GM12878 (cell line): ENCODE data around the gene SLC6A7. TPM values are rescaled to one million over a fixed set of nuclear protein-coding genes. Genes with fewer than 3 reads are reported as not detected.

Source experiments
- CEBPZ ChIP-seq: fragments of 150-350 bp; IDR thresholded peaks from 2 replicates; pipeline ENCODE4 v1.6.1; 2016; ENCODE audit warnings: low read depth, low read length
- CHD1 ChIP-seq: IDR thresholded peaks from 2 replicates; pipeline ENCODE4 v1.6.1; 2012; ENCODE audit warnings: low read depth, low read length, improper control_type of control experiment
- ESRRA ChIP-seq: IDR thresholded peaks from 2 replicates; pipeline ENCODE4 v1.6.1; 2012; ENCODE audit warnings: mild to moderate bottlenecking, low read length, improper control_type of control experiment
- HDGF ChIP-seq: fragments of 450-650 bp; IDR thresholded peaks from 2 replicates; pipeline ENCODE4 v1.6.1; 2016; ENCODE audit warnings: antibody characterized with exemption
- PBX3 ChIP-seq: IDR thresholded peaks from 2 replicates; pipeline ENCODE4 v1.6.1; 2011; ENCODE audit warnings: mild to moderate bottlenecking, low read depth, low read length, moderate library complexity; ENCODE audit not compliant: insufficient replicate concordance
- RB1 ChIP-seq: fragments of 450-650 bp; formaldehyde crosslinking; IDR thresholded peaks from 2 replicates; pipeline ENCODE4 v1.6.1; 2017; ENCODE audit warnings: mild to moderate bottlenecking, borderline replicate concordance
- REST ChIP-seq: IDR thresholded peaks from 2 replicates; pipeline ENCODE4 v1.6.1; 2012; ENCODE audit warnings: mild to moderate bottlenecking, low read depth, low read length
- RFX5 ChIP-seq: IDR thresholded peaks from 2 replicates; pipeline ENCODE4 v1.6.1; 2011; ENCODE audit warnings: low read depth, low read length, improper control_type of control experiment
- ZNF687 ChIP-seq: fragments of 450-650 bp; IDR thresholded peaks from 2 replicates; pipeline ENCODE4 v1.6.1; 2017; ENCODE audit warnings: mild to moderate bottlenecking, moderate library complexity
- polyA plus RNA-seq, 11 experiments: library from polyadenylated mRNA; depleted of rRNA in 4 of 11; unstranded in 6 of 11; stranded (reverse) in 5 of 11; fragments of >200 nt; fragmentation: Nextera tagmentation in 4 of 11; fragmentation: Illumina TruSeq in 1 of 11; extraction: Ambion mirVana in 4 of 11; extraction: Trizol in 1 of 11; gene quantifications; 1 replicate in 1 of 11; 2 replicates in 10 of 11; pipeline versions ENCODE4 v1.2.1 to v1.2.3, GENCODE V29; 2011 to 2016; ENCODE audit warnings: inconsistent platforms in 2 of 11, missing spikeins in 2 of 11, low read depth in 1 of 11
- total RNA-seq, 4 experiments: library from RNA; depleted of rRNA in 3 of 4; stranded (reverse); fragments of >200 nt in 3 of 4; fragmentation: Illumina TruSeq in 1 of 4; extraction: Trizol in 1 of 4; gene quantifications; 2 replicates each; pipeline versions ENCODE4 v1.2.1 to v1.2.3, GENCODE V29; 2013 to 2021

The SLC6A7 gene
- total and polyA plus RNA-seq, 10 of the 15 experiments (the other 5 are each of a cell fraction or from before 2014, with no cell fraction given), result 0.01 to 0.15 (median 0.06) TPM; not detected in 7

GRCh38 chr5:150146235-150146634, 43.6 kb upstream of the SLC6A7 start (continued):
- TF ChIP-seq CHD1 (no peak), REST (no peak), ESRRA (no peak), ZNF687 (no peak), PBX3 (no peak), RFX5 (no peak), CEBPZ (no peak), HDGF (no peak), RB1 (no peak)
